Astrocyte (in vitro differentiated cells and primary cell): Measurements from ENCODE around the gene IVD.

Experiments used
- CTCF ChIP-seq: IDR thresholded peaks from 2 replicates; pipeline ENCODE4 v1.5.1; 2011; ENCODE audit warnings: low read depth, mild to moderate bottlenecking, inconsistent platforms, low read length, moderate library complexity; ENCODE audit not compliant: insufficient read depth
- EZH2 ChIP-seq: IDR thresholded peaks from 2 replicates; pipeline ENCODE4 v1.6.1; 2012; ENCODE audit warnings: mild to moderate bottlenecking, low read length, inconsistent platforms; ENCODE audit not compliant: insufficient read depth

GRCh38 chr15:40412095-40412759 is 6.6 kb downstream of the IVD start:
- TF ChIP-seq CTCF (no peak), EZH2 (no peak)
